NT2/D1 (cell line): Measurements from ENCODE around the gene PRKD3.

Experiments used
- SUZ12 ChIP-seq: IDR thresholded peaks from 2 replicates; pipeline ENCODE4 v1.6.1; 2011; ENCODE audit not compliant: insufficient read length, insufficient read depth; ENCODE audit errors: extremely low read depth
- YY1 ChIP-seq: IDR thresholded peaks from 2 replicates; pipeline ENCODE4 v1.6.1; 2011; ENCODE audit not compliant: insufficient read length, insufficient read depth
- ZNF274 ChIP-seq: IDR thresholded peaks from 2 replicates; pipeline ENCODE4 v1.6.1; 2011; ENCODE audit warnings: mild to moderate bottlenecking, low read depth, low read length

- no peak for TF ChIP-seq YY1
- TF ChIP-seq SUZ12, result no peak
- TF ChIP-seq ZNF274, result no peak
Measured at GRCh38 chr2:37335604-37336003, 11.0 kb upstream of the PRKD3 start.
